Stimulated activated CD4-positive, alpha-beta T cell treated with anti-CD3 and anti-CD28 coated beads, Interleukin-15, amount 100 ng/mL, for 1 hour (primary cell): ENCODE measurements around the gene NUDT9.
"Not testable (repeated sequence)": the region's sequence is repeated elsewhere in the genome, so short reads cannot be mapped to it uniquely, and the experiment has no call there.

Experiments
- DNase-seq, 2 donors: peaks; one replicate each; pipeline ENCODE4 v3.0.0-alpha.2; 2020; ENCODE audit warnings: low read depth in 1 of 2, low spot score in 1 of 2

Gene NUDT9

DNA sequence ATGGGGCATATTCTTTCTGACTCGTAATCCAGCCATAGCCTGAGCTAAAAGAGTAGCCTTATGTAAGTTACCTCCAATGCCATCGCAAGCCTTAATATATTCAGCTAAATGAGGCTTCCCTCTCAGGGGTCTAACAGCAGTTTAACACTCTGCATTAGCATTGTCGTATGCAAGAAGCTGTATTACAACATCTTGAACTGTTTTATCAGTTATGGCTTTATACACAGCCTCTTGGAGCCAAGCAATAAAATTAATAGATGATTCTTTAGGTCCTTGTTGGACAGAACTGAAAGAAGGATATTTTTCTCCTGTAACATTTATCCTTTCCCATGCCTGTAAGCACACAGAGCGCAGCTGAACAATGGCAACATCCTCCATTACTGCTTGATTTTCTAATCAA is 15.5 kb upstream of the NUDT9 start:
- DNase-seq, result not testable (repeated sequence)

DNA sequence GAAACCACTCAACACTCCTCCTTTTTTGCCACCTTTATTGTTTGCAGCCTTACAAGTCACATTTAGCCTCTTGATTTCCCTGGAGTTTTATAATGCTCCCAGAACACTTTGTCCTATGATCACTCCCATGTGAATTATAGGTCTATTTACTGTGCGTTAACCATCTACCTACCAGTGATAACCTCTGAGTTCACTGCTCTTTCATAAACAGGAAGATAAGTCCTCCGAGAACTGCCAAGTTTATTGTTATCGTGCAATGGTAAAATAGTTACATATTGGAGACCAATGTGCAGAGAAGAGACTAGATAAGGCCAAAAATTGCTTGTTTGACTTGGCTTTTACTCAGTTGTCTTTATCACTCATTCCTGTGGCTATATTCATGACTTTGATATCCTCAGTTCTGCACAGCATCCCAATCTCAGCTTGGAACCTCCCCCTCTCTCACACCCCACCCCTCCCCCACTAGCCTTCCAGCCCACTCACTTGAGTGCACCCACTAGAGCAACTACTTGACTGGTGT is 12.9 kb upstream of the NUDT9 start:
- DNase-seq, result no peak

DNA sequence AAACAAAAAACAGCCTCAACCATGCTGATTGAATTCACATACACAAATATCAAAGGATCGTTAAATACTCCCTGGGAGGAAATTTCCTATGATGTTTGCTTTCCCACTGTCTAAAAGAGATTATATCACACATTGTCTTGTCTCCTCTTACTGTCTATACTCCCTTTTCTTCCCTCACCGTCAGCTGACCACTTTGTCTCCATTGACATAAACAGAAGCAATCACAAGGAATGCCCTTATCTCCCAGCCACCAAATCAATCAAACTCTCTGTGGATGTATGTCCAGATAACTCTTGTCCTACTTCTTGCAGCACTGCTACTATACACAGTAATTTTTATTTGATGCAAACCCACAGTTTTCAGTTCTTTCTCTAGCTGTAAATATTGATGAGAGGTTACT is 12.2 kb upstream of the NUDT9 start:
- DNase-seq, result no peak

DNA sequence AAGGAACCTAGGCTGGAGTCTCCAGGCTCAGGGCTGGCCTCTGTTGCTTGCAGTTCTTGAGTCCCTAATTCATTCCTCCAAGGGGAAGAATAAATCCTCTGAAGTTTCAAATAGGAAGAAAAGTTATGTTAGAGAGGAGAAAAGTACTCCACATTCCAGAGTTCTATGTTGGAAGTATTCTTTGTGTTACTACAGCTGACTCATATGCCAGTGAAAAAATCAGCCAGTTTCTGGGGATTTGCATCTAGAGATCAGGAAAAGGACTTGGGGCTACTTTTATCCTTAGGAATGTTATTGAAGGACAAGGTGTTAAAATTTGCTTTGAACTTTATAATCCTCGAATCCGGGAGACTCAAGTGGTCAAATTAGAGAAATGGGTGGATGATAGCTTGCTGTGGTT is 11.7 kb upstream of the NUDT9 start:
- DNase-seq, result no peak

DNA sequence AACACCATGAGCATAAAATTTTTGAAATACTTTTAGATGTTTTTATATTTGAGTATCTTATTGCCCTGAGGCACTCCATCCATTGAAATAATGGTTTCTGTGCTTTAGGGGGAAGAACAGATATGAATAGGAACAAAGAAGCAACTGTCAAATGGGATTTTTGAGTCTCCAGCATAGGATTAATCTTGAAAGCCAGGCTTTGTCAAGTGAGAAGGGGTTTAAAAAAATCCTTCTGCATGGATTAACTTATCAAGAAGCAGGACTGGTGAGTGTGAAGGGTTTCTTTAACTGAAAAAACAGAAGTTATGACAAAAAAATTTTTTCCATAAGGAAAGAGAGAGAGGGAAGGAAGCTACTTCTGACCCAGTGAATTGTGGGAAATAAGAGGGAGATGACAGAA is 7.6 kb upstream of the NUDT9 start:
- no peak for DNase-seq

DNA sequence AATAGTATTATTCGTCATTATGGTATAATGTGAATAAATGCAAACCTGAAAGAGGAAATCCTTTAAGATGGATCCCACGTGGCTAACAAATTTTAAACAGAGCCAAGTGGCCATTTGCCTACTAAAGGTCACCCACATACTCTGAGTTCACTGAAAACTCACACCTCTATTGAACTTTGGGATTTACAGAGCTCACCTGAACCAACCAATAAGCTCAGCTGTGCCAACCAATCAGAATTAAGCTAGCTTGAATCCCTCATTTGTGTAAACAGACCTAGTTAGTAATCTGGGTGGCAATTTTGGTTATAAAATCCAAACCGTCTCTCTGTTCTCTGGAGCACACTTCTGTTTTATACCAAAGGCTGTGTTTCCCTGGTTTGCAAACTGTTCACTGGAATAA is 5.4 kb upstream of the NUDT9 start:
- no peak for DNase-seq

DNA sequence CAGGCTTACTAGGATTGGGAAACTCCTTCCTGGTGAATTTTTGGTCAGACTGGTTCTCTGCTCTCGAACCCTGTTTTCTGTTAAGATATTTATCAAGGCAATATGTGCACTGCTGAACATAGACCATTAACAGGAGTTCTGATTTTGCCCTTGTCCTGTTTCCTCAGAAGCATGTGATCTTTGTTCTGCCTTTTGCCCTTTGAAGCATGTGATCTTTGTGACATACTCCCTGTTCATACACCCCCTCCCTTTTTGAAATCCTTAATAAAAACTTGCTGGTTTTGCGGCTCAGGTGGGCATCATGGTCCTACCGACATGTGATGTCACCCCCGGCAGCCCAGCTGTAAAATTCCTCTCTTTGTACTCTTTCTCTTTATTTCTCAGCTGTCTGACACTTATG is 4.0 kb upstream of the NUDT9 start:
- DNase-seq, result not testable (repeated sequence)

DNA sequence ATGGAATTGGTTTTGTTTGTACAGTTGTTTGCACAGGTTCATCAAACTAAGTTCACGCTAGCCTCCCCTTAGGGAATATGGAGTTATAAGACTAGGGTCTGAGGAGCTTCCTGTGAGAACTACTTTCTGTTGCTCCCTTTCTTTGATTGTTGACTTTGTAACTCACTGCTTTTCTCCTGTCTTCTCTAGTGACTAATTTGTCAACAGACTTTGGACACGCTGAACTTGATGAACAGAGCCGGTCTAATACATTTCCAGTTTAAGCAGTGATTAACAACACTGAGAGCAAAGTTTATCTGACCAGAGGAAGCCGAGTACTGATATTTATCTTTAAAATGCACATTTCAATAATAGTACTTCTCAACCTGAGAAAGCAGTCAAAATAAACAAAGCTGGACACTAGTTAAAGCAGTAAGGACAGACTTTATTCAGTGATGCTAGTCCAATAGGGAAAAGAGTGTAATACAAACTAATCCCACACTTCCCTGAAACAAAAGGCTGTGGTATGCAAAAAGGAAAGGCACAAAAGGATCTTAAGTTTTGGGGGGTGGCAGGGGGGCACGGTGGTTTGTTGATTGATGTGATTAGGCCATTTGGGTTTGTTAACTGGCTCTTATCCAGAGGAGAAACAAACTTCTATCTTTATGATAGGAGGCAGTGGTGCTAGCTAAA is 2.7 kb upstream of the NUDT9 start:
- no peak for DNase-seq

DNA sequence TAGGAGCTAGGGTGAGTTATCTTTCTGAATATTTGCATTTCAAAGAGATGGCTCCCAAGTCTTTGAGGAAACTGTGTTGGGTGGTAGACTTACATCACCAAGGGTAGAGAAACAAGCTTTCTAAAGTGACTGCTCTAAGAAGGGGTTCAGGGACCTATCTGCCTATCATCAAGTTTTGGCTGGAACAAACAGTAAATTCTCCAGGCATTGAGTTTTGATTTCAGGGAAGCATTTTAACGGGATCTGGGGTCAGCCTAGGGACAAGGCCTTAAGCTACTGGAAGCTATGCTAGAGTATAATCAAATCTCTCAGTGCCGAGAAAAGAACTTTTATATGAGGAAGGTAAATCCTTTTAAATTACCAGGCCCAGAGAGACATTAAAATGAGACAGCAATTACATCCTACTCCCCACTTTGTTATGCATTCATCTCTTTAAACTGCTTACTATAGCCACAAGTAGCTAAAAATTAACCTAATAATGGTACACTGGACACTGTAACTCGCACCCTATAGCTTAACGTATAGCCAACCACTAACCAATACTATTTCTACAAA is 2.0 kb upstream of the NUDT9 start:
- no peak for DNase-seq

DNA sequence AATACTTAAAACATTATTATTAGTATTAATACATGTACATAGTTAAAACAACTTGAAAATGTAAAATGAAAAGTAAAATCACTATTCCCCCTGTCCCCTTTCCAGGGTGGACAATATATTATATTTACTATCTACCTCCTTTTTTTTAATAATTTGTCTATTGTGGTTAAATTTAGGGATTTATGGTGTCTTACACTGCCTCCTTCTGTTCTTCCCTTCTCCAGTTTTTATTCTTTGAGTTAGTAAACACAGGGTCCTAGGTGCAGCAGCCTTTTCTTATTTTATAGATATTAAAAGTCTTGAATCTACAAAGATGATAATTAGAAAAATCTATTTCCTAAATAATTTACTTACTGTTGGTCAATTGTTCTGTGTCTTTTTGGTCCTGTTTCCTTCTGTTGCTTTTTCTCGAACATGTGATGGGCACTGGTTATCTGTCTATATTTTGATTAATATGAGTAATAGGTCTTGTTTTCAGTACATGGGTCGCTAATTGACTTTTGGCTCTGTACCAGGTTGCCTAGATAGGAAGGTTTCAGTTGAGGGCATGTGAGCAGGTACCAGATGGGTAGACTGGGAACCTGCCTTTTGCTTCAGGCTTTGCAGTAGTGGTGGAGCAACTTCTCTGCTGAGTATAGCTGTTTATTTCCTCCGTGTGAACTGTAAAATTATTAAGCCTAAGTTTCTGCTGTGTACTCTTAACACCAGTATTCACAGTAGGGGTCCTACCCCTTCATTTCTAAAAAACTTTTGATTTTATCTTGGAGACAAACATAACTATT is 1.1 kb downstream of the NUDT9 start:
- no peak for DNase-seq

DNA sequence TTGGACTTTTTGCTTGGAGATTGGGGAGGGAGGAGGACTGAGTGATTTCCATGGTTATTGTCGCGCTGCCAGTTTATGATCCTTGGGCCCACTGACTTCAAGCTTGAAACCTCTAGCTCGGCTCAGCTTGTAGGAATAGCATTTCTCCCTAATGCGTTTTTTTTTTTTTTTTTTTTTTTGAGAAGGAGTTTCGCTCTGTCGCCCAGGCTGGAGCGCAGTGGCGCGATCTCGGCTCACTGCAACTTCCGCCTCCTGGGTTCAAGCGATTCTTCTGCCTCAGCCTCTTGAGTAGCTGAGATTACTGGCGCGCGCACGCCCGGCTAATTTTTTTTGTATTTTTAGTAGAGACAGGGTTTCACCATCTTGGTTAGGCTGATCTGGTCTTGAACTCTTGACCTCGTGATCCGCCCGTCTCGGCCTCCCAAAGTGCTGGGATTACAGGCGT is 1.7 kb downstream of the NUDT9 start:
- DNase-seq, result not testable (repeated sequence)

DNA sequence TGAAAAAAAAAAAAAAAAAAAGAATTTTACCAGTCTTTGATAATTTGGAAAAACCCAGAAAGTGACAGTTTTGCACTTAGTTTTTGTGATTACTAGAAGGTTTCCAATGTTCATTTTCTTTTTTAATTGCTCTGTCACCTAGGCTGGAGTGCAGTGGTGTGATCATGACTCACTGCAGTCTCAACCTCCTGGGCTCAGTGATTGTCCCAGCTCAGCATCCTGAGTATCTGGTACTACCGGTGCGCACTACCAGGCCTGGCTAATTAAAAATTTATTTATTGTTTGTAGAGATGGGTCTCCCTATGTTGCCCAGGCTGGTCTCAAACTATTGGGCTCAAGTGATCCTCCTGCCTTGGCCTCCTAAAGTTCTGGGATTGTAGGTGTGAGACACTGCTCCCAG is 3.3 kb downstream of the NUDT9 start:
- no peak for DNase-seq

DNA sequence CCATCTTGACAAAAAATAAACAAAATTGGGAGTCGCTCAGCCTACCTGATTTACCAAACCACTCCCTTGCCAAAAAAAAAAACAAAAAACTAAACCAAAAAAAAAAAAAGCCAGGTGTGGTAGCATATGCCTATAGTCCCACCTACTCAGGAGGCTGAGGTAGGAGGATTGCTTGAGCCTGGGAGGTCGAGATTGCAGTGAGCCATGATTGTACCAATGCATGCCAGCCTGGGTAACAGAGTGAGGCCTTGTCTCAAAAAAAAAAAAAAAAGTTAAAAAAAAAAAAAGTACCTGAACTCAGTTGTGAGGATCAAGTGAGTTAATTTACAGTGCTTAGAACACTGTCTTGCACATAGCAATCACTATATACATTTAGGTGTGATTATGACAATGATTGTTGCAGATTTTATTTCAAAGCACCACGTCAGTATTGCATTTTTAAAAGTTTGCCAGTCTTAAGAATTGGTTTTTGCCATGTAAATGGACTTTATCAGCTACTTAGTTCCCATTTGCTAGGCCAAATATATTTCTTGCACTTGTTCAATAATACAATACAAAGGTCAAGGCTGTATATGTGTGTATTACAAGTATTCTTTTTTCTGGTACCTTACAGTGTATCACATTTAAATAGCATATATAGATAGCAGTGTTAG is 4.6 kb downstream of the NUDT9 start:
- DNase-seq, result no peak

DNA sequence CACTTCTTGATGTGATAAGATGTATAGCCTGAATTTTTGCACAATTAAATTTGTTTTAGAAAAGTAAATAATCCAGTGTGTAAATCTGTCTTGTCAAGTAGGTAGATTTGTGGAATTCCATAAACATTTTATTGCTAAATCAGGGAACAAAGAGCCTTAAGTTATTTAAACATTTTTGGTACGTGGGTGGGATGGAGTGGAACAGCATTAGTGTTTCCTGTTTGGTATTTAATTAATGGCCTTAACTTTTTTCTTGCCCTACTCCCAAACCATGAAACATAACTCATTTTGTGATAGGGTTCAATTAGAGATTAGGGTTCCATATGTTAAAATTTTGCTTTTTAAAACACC is 5.1 kb downstream of the NUDT9 start:
- no peak for DNase-seq

DNA sequence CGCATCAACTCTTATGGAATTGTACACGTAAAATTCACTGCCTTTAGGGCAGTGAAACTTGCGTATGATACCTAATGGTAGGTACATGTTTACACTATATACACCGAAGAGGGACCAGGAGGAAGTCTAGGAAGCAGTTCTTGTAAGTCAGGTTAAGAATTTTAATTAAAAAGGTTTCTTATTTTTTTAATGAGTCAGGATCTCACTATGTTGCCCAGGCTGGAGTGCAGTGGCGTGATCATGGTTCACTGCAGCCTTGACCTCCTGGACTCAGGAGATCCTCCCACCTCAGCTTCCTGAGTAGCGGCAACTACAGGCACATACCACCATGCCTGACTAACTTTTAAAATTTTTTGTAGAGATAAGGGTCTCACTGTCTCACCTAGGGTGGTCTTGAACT is 6.6 kb downstream of the NUDT9 start:
- no peak for DNase-seq

DNA sequence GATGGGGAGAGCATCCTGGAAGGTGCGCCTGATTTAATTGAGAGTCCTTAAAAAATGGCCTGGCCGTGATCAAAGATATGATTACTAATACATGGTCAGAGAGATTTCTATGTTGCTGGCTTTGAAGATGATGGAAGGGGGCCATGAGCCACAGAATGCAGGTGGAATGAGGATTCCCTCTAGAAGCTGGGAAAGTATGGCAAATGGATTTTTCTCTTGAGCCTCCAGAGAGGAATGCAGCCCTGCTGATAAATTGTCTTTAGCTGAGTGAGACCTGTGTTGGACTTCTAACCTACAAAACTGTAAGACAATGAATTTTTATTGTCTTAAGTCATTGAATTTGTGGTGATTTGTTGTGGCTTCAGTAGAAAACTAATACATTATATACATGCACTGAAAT is 7.7 kb downstream of the NUDT9 start:
- no peak for DNase-seq

DNA sequence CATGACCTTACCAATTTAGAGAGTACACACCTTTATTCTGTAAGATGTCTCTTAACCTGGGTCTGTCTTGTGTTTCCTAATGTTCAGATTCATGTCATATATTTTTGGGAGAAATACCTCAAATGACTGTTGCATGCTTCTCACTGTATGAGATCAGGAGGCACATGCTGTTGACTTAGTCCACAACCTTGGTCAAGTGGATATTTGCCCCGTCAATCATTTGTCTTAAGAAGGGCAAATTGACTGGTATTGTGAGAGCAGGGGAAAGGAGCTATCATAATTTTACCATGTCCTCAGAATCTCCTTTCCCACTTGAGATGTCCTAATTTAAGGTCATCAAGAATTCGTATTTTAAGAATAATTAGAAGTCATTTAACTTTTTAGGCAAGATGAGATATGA is 11.0 kb downstream of the NUDT9 start:
- DNase-seq, result no peak

DNA sequence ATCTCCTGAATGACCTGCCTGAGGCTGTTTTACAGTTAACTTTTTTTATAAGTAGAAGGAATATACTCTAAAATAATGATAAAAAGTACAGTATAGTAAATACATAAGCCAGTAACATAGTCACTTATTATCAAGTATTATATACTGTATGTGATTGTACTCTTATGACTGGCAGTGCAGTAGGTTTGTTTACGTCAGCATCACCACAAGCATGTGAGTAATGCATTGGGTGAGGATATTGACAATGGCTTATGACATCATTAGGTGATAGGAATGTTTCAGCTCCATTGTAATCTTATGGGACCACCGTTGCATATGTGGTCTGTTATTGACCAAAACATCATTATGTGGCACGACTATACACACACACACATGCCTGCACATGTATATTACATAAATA is 20.5 kb downstream of the NUDT9 start:
- DNase-seq, result no peak

DNA sequence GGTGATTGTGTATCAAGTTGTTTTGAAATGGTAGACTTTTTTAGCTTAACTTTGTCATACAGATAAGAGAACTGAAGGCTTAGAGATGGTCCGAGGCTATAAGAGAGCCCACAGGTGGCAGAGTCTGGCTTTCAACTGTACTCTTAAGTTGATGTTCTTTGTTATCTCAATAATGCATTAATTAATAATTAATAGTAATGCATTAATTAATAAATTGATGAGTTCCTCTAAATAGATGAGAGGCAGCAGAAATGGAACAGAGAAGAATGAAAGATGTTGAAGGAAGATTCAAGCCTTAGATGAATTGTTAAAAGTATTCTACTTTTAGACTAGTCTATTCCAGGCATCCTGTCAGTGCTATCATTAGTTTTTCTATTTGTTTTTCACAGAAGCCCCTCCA is 22.4 kb downstream of the NUDT9 start:
- DNase-seq, result no peak

DNA sequence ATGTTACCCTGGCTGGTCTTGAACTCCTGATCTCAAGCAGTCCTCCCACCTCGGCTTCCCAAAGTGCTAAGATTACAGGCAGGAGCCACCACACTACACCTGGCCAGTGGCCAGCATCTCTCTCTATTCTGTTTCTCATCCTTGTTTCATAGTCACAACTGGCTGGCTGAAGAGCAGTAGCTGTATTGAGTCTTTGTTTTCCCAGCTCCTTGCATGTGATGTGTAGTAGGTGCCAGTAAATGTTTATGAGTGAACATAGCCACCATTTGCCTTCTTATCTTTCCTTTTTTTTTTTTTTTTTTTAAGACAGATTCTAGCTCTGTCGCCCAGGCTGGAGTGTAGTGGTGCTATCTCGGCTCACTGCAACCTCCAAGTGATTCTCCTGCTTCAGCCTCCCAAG is 23.6 kb downstream of the NUDT9 start:
- DNase-seq, result no peak

DNA sequence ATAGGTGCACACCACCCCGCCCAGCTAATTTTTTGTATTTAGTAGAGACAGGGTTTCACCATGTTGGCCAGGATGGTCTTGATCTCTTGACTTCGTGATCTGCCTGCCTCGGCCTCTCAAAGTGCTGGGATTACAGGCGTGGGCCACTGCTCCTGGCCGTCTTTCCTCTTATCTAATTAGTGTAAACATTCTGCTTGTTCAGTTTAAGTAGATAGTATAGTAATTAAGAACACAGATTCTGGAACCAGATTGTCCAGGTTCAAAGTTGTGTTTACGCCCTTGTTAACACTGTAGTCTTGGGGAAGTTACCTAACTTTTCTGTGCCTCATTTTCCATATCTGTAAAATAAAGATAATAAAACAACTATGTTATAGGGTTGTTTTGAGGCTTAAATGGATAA is 24.0 kb downstream of the NUDT9 start:
- not testable (repeated sequence) for DNase-seq

DNA sequence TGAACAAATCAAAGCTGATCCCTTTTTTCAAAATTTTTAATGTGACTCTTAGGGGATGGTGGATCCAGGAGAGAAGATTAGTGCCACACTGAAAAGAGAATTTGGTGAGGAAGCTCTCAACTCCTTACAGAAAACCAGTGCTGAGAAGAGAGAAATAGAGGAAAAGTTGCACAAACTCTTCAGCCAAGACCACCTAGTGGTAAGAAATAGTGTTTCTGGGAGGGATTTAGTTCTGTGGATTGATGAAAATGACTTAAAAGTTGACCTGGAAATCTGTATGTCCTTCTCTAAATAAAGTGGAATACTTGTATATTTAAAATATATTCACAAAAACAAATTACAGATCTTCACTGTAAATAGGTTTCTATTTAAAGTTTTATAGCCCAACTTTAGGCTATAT is 29.2 kb downstream of the NUDT9 start:
- DNase-seq, result no peak
